Spleen (tissue), 11 donors: Measurements from ENCODE around the gene TMEM219. TPM values are rescaled to one million over a fixed set of nuclear protein-coding genes. Genes with fewer than 3 reads are reported as not detected.
A peak's percentile ranks its signal among the peaks of the same experiment; 100 is the strongest.

ENCODE experiments used
- DNase-seq: peaks from one replicate; pipeline ENCODE4 v3.0.0-alpha.2; 2020
- H3K27ac ChIP-seq, 8 donors: fragments of 200-600 bp; sonication (generic) in 7 of 8; 1 replicate in 4 of 8; 2 replicates in 4 of 8; pipeline versions ENCODE4 v1.5.0 to v1.8.0; 2016 to 2021; ENCODE audit warnings: inconsistent platforms in 4 of 8, mild to moderate bottlenecking in 4 of 8, moderate library complexity in 1 of 8
- H3K27me3 ChIP-seq, 7 donors: fragments of 200-600 bp; sonication (generic) in 6 of 7; replicated peaks in 1 of 7; 1 replicate in 4 of 7; 2 replicates in 3 of 7; pipeline versions ENCODE4 v1.5.0 to v1.8.0; 2016 to 2021; ENCODE audit warnings: inconsistent platforms in 3 of 7, mild to moderate bottlenecking in 1 of 7
- H3K36me3 ChIP-seq, 6 donors: fragments of 200-600 bp; sonication (generic) in 5 of 6; 1 replicate in 4 of 6; 2 replicates in 2 of 6; pipeline versions ENCODE4 v1.5.0 to v1.8.0; 2016 to 2021; ENCODE audit warnings: inconsistent platforms in 2 of 6
- H3K4me1 ChIP-seq, 6 donors: fragments of 200-600 bp; sonication (generic) in 5 of 6; 1 replicate in 3 of 6; 2 replicates in 3 of 6; pipeline versions ENCODE4 v1.5.0 to v1.8.0; 2016 to 2021; ENCODE audit warnings: inconsistent platforms in 3 of 6
- H3K4me3 ChIP-seq, 8 donors: fragments of 200-600 bp; sonication (generic) in 7 of 8; 1 replicate in 4 of 8; 2 replicates in 4 of 8; pipeline versions ENCODE4 v1.5.0 to v1.8.0; 2016 to 2021; ENCODE audit warnings: inconsistent platforms in 4 of 8, mild to moderate bottlenecking in 4 of 8, moderate library complexity in 2 of 8
- H3K9me3 ChIP-seq, 8 donors: fragments of 200-600 bp; sonication (generic) in 7 of 8; 1 replicate in 4 of 8; 2 replicates in 4 of 8; pipeline versions ENCODE4 v1.5.0 to v1.8.0; 2016 to 2021; ENCODE audit warnings: inconsistent platforms in 4 of 8
- POLR2A ChIP-seq, 3 donors: fragments of 450-650 bp; IDR thresholded peaks; one replicate each; pipeline ENCODE4 v1.5.1; 2017; ENCODE audit warnings: antibody characterized with exemption in 3 of 3, mild to moderate bottlenecking in 1 of 3
- POLR2AphosphoS5 ChIP-seq, 3 donors: sonication (generic); formaldehyde crosslinking; IDR thresholded peaks; one replicate each; pipeline ENCODE4 v1.5.1; 2017; ENCODE audit warnings: antibody characterized with exemption in 3 of 3
- WGBS, 5 donors: extraction: QIAGEN DNeasy Blood & Tissue Kit in 3 of 5; methylation state at CpG; one replicate each; pipeline versions ENCODE4 v1.1.5 to v1.1.7; 2013 to 2018; 5-methylcytosine and 5-hydroxymethylcytosine counted together
- intact Hi-C: fragments of 100-400 bp; cut with DNase I; formaldehyde crosslinking; loops from one replicate; pipeline ENCODE4 v1.15.0; 2023; ENCODE audit warnings: low total_unique reads
- polyA plus RNA-seq, 3 donors: library from polyadenylated mRNA; stranded (reverse); fragments of 200-250 nt; gene quantifications; one replicate each; pipeline ENCODE4 v1.2.1, GENCODE V29; 2013
- total RNA-seq, 7 donors: library from RNA; depleted of rRNA in 3 of 7; stranded (reverse); fragments of >200 nt in 3 of 7; fragmentation: NEBNext Ultra II Directional in 4 of 7; extraction: Animal tissue kit (Norgen Biotek cat#: 25700) in 4 of 7; gene quantifications; one replicate each; pipeline versions ENCODE4 v1.1.0 to v1.2.1, GENCODE V29; 2016 to 2021
- TF ChIP-seq, protein P1 (sequence below), 11 experiments: fragments of 200-600 bp in 7 of 11; fragments of 450-650 bp in 4 of 11; sonication (generic) in 4 of 11; IDR thresholded peaks in 8 of 11; conservative IDR thresholded peaks in 3 of 11; 1 replicate in 7 of 11; 2 replicates in 4 of 11; pipeline versions ENCODE4 v1.4.0 to v1.8.0; 2016 to 2021; ENCODE audit warnings: antibody characterized with exemption in 11 of 11, inconsistent platforms in 4 of 11, mild to moderate bottlenecking in 1 of 11
- donor health status: healthy with polysubstance abuse.
- donor health status: DM: no; HTN: no; CAD: no; lungs with moderate emphysema.
- donor health status: DM: no; HTN: no; CAD: no.
- donor health status: Bipolar disorder and iron deficiency.
- donor health status: healthy.
- donor health status: DM: no; HTN: no; CAD: no.
- donor health status: DM: yes; HTN: yes; CAD: no.

The TMEM219 gene
- total and polyA plus RNA-seq, 10 donors, result 89.3 to 191 (median 122) TPM

DNA sequence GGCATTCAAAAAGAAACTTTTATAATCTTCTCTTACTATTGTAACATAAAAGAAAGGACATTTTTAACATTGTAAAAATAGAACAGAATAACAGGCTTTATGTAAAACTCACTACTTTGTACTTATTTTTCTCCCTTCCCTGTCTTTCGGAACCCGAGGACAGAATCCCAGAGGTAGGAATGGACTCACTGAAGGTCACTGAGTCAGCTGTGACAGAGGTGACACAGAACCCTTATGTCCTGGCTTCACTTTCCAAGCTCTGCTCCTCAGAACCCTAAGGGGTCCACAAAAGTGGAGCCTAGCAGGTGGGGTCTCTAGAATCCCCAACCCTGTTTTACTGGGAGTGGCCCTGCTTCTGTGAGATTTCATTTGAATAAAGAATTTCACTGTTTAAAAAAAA lies 39.6 kb upstream of the TMEM219 start:
- no peaks in the 10 kb centered on the region for H3K27me3 ChIP-seq
- intact Hi-C loops, result no loop called here
- peaks cover 3 to 67% (median 38%) of the 10 kb centered on the region in 6 donors for H3K36me3 ChIP-seq
- no peaks in the 10 kb centered on the region for H3K9me3 ChIP-seq
- H3K4me3 ChIP-seq, result no peak overlapping the region
- no peak overlapping the region for H3K27ac ChIP-seq
- WGBS, 5 donors, result 84 to 98% (median 98%) methylated on average over 2 of the region's 2 CpGs
- TF ChIP-seq, protein P1, sequence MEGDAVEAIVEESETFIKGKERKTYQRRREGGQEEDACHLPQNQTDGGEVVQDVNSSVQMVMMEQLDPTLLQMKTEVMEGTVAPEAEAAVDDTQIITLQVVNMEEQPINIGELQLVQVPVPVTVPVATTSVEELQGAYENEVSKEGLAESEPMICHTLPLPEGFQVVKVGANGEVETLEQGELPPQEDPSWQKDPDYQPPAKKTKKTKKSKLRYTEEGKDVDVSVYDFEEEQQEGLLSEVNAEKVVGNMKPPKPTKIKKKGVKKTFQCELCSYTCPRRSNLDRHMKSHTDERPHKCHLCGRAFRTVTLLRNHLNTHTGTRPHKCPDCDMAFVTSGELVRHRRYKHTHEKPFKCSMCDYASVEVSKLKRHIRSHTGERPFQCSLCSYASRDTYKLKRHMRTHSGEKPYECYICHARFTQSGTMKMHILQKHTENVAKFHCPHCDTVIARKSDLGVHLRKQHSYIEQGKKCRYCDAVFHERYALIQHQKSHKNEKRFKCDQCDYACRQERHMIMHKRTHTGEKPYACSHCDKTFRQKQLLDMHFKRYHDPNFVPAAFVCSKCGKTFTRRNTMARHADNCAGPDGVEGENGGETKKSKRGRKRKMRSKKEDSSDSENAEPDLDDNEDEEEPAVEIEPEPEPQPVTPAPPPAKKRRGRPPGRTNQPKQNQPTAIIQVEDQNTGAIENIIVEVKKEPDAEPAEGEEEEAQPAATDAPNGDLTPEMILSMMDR (IDR thresholded peaks at IDR 0.05 in 8 of 11, conservative IDR thresholded peaks at IDR 0.05 in 3 of 11), result no peak
- H3K4me1 ChIP-seq, result peaks cover 12 to 34% (median 27%) of the 10 kb centered on the region in 6 donors
- DNase-seq, result no peak

DNA sequence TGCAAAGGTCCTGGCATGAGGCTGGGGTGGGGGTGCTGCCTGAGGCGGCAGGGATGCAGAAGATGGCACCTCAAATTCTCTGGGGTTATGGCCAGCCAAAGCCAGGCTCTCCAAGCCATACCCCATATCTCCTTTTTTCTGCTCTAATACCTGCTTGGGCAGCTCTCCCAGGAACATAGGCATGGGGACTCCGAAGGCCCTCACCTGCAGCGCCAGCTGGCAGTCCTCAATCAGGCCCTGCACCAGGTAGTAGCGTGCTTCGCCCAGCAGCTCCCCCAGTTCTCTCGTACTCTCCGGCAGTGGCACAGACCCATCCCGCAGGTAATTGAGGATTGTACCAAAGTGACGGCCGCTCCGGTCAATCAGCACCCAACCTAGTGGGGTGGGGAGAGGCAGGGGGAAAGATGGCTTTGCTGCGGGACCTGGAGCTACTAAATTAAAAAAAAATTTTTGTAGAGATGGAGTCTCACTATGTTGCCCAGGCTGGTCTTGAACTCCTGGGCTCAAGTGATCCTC lies 38.8 kb upstream of the TMEM219 start:
- DNase-seq, result no peak
- Histone ChIP-seq H3K4me1 (peaks cover 12 to 39% (median 29%) of the 10 kb centered on the region in 6 donors), H3K9me3 (no peaks in the 10 kb centered on the region), H3K4me3 (no peak overlapping the region), H3K27me3 (no peaks in the 10 kb centered on the region), H3K27ac (no peak overlapping the region), H3K36me3 (peaks cover 3 to 59% (median 38%) of the 10 kb centered on the region in 6 donors)
- intact Hi-C loops, result no loop called here
- whole genome bisulfite sequencing, 5 donors, result 97 to 99% (median 98%) methylated on average over 11 to 12 of the region's 12 CpGs
- TF ChIP-seq POLR2AphosphoS5 (IDR thresholded peaks at IDR 0.05) (no peak), POLR2A (IDR thresholded peaks at IDR 0.05) (no peak)
- TF ChIP-seq, protein P1 (IDR thresholded peaks at IDR 0.05 in 8 of 11, conservative IDR thresholded peaks at IDR 0.05 in 3 of 11), result no peak

DNA sequence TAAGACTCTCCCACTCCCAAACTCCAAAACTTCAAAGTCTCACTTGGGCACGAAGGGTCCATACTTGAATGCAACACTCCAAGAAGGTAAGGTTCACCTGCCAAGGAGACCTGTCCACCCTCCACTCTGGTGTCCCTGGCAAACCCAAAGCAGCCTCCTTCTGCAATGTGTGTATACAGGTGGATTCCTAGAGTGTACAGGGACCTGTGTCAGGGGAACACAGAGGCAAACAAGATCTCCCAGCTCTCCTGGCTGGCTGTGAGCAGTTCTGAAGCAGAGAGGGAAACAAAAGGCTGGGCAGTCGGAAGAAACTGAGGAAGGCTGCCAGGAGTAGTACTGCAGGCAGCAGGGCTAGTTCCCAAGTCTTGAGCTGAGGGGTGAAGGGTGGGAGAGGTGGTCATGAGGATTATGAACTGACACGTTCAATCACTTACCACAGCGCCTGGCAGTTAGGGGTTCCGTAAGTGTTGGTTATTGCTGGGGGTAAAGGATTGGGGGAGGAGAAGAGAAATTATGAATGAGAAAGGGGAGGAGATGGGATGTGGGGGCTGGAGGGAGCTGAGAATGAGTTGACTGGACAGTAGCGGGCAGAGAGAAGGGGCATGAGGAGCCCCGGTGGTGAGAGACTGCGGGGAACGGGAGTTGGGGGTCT lies 36.6 kb upstream of the TMEM219 start:
- intact Hi-C loops, result no loop called here
- Histone ChIP-seq H3K9me3 (no peaks in the 10 kb centered on the region), H3K4me3 (peak overlapping the region; percentile 89 to 100 (median 98)), H3K27me3 (no peaks in the 10 kb centered on the region), H3K4me1 (peaks cover 12 to 40% (median 29%) of the 10 kb centered on the region in 6 donors), H3K36me3 (peaks cover 0 to 38% (median 23%) of the 10 kb centered on the region in 6 donors), H3K27ac (peak overlapping the region in 6 of 8 donors; percentile 84 to 94 (median 90))
- no peak for DNase-seq
- TF ChIP-seq POLR2AphosphoS5 (IDR thresholded peaks at IDR 0.05) (no peak), POLR2A (IDR thresholded peaks at IDR 0.05) (no peak)
- TF ChIP-seq, protein P1 (IDR thresholded peaks at IDR 0.05 in 8 of 11, conservative IDR thresholded peaks at IDR 0.05 in 3 of 11), result no peak
- WGBS, 5 donors, result 10 to 15% (median 13%) methylated on average over 7 to 9 of the region's 9 CpGs
